Cardiac muscle cell (in vitro differentiated cells and primary cell): ENCODE results near the gene ARFGAP3. TPM values are rescaled to one million over a fixed set of nuclear protein-coding genes. Genes with fewer than 3 reads are reported as not detected.

Experiments used
- DNase-seq, 2 donors: peaks; one replicate each; pipeline versions ENCODE4 v3.0.0 to v3.0.0-alpha.2; 2010 to 2017; ENCODE audit warnings: low read depth in 1 of 2, low spot score in 1 of 2
- H3K27ac ChIP-seq: fragments of 200-600 bp; sonication (generic); 2 replicates; pipeline ENCODE4 v1.5.1; 2016
- H3K27me3 ChIP-seq: fragments of 200-600 bp; sonication (generic); 2 replicates; pipeline ENCODE4 v1.6.0; 2016; ENCODE audit warnings: control low read depth
- H3K36me3 ChIP-seq: fragments of 200-600 bp; sonication (generic); 2 replicates; pipeline ENCODE4 v1.5.1; 2016; ENCODE audit warnings: control low read depth
- H3K4me1 ChIP-seq: fragments of 200-600 bp; sonication (generic); 2 replicates; pipeline ENCODE4 v1.8.1; 2017; ENCODE audit warnings: low read depth, mild to moderate bottlenecking, mixed run types
- H3K4me3 ChIP-seq: fragments of 200-600 bp; sonication (generic); 2 replicates; pipeline ENCODE4 v1.5.1; 2016; ENCODE audit warnings: mild to moderate bottlenecking
- H3K9me3 ChIP-seq: fragments of 200-600 bp; sonication (generic); 2 replicates; pipeline ENCODE4 v1.5.1; 2017; ENCODE audit warnings: low read depth, mild to moderate bottlenecking, control low read depth
- CTCF ChIP-seq: IDR thresholded peaks from 2 replicates; pipeline ENCODE4 v1.5.1; 2012; ENCODE audit warnings: low read depth, mild to moderate bottlenecking, low read length
- polyA plus RNA-seq: library from polyadenylated mRNA; unstranded; fragments of >200 nt; fragmentation: Nextera tagmentation; extraction: Ambion mirVana; gene quantifications from 2 replicates; pipeline ENCODE4 v1.2.1, GENCODE V29; 2016
- total RNA-seq: library from RNA; depleted of rRNA; stranded (reverse); fragments of >200 nt; gene quantifications from 2 replicates; pipeline ENCODE4 v1.2.3, GENCODE V29; 2016

ARFGAP3 gene
- total and polyA plus RNA-seq, 2 experiments from 2014 or later: 26.3 to 38.2 TPM

- H3K27ac ChIP-seq: no peak overlapping the region
- no peak for DNase-seq
Measured at GRCh38 chr22:42805016-42805997, 51.8 kb downstream of the ARFGAP3 start.

GRCh38 chr22:42803389-42803788 lies 53.7 kb downstream of the ARFGAP3 start:
- Histone ChIP-seq H3K36me3 (peaks cover 25% of the 10 kb centered on the region), H3K9me3 (no peaks in the 10 kb centered on the region), H3K27me3 (no peaks in the 10 kb centered on the region), H3K27ac (no peak overlapping the region), H3K4me1 (no peaks in the 10 kb centered on the region), H3K4me3 (no peak overlapping the region)
- no peak for TF ChIP-seq CTCF
- no peak for DNase-seq

More at GRCh38 chr22:42805016-42805997, 51.8 kb downstream of the ARFGAP3 start:
- Histone ChIP-seq H3K4me3 (no peak overlapping the region), H3K9me3 (no peaks in the 10 kb centered on the region), H3K4me1 (no peaks in the 10 kb centered on the region), H3K27me3 (no peaks in the 10 kb centered on the region), H3K36me3 (peaks cover 36% of the 10 kb centered on the region)
- no peak for TF ChIP-seq CTCF

- Histone ChIP-seq H3K27ac (no peak overlapping the region), H3K9me3 (no peaks in the 10 kb centered on the region), H3K4me1 (no peaks in the 10 kb centered on the region), H3K36me3 (peaks cover 28% of the 10 kb centered on the region), H3K27me3 (no peaks in the 10 kb centered on the region), H3K4me3 (no peak overlapping the region)
- DNase-seq: no peak
- no peak for TF ChIP-seq CTCF
Measured at GRCh38 chr22:42801252-42802080, 55.6 kb downstream of the ARFGAP3 start.

- Histone ChIP-seq H3K4me3 (no peak overlapping the region), H3K36me3 (peaks cover 21% of the 10 kb centered on the region), H3K9me3 (no peaks in the 10 kb centered on the region), H3K27ac (no peak overlapping the region), H3K27me3 (no peaks in the 10 kb centered on the region), H3K4me1 (no peaks in the 10 kb centered on the region)
- no peak for TF ChIP-seq CTCF
- no peak for DNase-seq
Measured at GRCh38 chr22:42800451-42801251, 56.4 kb downstream of the ARFGAP3 start.
